NCI-H82 treated with DMSO at 0.1 percent for 48 hours (cell line): ENCODE results near the gene ITGA2B.
"Not testable (repeated sequence)": the region's sequence is repeated elsewhere in the genome, so short reads cannot be mapped to it uniquely, and the experiment has no call there.

ENCODE experiments used
- DNase-seq: peaks from one replicate; lab custom pipeline; 2025; ENCODE audit not compliant: unreplicated experiment; lab: John Stamatoyannopoulos, UW

Gene ITGA2B

DNA sequence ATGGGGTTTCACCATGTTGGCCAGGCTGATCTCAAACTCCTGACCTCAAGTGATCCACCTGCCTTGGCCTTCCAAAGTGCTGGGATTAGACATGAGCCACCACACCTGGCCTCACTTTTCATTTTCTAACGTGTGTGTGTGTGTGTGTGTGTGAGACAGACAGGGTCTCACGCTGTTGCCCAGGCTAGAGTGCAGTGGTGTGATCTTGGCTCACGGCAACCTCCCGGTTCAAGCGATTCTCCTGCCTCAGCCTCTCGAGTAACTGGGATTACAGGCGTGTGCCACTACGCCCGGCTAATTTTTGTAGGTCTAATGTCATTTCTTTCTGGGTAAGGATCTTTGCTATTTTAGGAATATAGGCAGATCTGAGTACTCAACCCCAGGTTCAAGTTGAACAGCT lies 4.7 kb upstream of the ITGA2B start:
- DNase-seq, result not testable (repeated sequence)

DNA sequence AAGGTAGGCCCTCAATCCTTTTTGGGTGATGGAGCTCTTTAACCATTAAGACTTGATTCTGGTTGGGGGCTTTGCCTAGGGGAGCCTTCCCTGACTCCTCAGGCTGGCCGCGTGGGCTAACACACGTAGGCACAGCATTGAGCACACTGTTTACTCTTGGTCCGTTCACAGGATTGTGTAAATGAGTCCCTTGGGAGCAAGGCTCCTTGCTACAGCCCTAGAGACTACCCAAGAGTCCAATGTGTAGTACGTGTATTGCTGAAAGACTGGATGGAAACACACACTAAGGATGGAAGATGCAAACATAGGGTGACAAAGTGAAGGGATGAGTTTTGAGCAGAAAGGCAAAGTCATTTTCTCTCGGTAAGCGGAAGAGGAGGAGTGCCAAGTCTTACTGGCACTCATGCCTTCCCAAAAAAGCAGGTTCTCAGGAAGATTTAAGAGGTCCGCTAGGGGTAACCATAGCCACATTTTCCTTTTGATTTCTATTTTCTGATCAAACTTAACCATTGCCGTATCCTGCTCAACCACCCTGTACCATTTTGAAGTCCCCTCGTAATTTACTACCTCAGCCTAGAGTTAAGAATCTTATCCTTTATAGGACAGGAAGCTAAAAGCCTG lies 911 bp upstream of the ITGA2B start:
- DNase-seq, result no peak

DNA sequence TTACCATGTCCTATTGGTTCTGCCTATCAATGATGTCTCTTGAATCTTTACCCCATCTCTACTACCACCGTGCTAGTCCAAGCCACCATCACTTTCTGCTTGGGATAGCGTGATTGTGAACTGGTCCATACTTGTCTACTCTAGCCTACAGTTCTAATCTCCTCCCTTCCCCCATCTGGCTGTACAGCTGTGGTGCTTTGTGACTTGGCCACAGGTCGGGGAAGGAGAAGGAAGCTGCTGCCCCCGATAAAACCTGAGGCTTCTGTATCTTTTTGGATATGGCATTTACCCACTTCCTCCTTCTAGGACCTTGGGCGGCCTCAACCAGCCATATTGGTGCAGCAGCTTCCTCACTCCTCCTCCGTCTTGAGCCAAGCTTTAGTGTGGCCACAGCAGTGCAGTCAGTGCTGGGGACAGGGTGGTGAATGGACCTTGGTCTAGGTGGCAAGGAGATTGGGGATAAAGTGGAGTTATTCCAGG lies 314 bp upstream of the ITGA2B start:
- DNase-seq, result no peak

DNA sequence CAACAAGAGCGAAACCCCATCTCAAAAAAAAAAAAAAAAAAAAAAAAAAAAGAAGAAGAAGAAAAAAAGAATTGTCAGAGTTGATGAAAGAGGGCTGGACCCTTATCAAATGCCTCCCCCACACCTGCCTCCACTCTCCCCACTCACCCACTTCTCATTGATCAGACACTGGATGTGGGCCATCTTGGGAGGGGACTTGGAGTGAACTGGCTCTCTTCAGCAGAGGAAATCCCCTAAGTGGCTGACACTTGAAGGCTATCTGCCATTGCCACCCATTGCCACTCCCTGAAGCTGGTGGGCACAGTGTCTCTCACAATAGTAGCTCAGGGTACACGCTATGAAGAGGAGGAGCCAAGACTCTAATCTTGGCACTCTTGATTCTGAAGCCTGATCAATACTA lies 1.6 kb downstream of the ITGA2B start:
- no peak for DNase-seq

DNA sequence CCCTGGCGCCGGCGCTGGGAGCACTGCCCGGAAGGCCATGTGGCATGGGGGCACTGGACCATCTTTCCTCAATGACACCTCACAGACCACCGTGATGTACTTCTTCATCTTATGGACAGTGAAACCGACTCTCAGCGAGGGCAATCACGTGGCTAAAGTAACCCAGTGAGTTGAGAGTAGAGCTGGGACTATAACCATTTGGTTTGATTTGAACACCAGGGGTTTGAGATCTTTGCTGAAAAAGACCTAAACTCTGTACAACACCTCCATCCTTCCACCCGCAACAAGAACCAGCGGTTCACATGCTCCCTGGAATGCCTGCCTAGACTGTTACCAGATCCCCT lies 3.3 kb downstream of the ITGA2B start:
- no peak for DNase-seq

DNA sequence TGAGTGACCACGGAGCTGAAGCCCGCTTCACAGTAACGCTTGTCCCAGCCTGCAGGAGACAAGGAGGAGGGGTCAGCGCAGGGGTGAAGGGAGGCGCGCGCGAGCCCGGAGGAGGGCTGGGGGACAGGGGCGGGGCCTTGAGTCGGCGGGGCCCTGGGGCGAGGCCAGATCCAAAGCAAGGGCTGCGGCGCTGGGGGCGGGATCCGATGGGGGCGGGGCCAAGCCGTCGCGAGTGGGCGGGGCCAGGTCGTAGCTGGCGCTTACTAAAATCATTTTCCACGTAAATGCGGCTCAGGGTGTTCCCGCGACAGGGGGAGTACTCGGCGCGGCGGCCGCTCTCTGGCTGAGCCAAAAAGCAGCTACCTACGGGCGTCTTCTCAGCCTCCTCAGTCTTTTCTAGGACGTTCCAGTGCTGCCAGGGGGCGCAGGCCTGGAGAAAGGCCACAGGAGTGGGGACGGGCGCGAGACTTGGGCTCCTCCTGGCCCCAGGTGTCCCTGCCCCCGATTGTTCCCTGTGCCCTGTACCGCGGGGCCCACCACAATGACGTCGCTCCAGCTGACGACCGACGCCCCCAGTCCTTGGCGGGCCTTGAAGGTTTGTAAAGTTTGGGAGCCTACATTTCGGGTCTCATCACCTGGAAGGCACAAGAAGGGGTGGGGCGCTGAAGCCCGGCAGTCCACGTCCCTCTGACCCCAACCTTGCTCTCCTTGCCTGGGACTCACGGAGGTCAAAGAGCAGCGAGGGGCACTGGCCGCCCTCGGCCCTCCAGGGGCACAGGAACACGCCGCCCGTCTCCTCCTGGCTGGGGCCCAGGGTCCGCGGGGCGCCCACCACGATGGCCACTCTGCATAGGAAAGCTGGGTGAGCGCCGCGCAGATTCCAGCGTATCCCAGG lies 3.9 kb downstream of the ITGA2B start:
- peak; percentile 89 for DNase-seq

DNA sequence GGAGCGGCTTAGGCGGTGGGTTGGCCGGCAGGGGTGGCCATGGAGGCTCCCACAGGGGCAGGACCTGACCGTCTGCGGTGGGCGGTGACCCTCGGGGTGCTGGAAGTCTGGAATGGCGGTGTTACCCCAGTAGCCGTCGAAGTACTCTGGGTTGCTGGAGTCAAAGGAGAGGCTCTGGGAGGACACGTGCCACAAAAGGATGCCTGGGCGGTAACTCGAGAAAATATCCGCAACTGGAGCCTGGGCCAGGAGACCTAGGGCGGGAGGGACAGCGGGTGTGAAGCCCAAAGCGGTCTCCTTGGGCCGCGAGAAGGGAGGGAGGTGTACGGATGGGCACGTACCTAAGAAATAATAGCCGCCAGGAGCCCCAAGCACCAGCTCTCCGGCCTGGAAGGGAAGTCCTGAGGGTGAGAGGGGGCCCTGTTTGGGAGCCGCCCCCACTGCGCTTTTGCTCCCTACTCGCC lies 4.6 kb downstream of the ITGA2B start:
- DNase-seq, result no peak

DNA sequence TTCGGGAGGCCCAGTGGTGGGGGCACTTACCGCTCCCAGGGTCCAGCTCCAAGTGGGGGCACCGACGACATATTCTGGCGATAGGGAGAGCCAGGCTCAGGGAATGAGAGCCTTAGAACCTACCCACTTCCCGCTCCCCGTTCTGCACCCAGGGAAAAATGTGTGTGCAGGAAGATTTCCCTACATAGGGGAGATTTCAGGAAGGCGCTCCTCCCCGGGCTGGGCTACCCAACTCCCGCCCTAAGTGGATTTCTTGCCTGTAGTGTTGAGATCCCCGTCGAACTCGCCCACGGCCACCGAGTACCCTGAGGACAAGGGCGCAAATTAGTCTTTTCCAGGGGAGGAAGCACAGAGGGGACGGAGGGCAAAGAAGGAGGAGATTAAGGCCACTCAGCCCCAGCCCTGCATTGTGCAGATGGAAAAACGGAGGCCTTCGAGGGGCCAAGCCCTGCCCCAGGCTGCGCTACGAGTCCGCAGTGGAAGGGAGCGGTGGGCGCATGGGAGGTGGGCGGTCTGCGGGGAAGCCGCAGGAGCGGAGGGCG lies 5.1 kb downstream of the ITGA2B start:
- DNase-seq, result no peak

DNA sequence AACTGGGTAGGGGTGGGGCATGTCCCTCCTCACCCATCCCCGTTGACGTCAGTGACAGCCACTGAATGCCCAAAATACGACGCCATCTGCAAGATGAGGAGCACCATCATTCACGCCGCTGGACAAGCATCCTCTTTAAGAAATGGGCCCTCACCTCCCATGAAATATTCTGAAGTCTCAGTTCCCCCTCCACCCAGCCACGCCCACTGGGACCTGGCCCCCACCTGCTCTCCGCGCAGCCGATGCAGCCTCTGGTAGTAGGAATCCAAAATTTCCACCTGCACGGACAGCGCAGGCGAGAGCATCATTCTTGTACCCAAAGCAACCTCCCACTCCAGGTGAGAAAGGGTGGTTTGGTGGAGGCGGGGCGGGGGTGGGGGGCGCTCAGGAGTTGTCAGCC lies 5.6 kb downstream of the ITGA2B start:
- no peak for DNase-seq

DNA sequence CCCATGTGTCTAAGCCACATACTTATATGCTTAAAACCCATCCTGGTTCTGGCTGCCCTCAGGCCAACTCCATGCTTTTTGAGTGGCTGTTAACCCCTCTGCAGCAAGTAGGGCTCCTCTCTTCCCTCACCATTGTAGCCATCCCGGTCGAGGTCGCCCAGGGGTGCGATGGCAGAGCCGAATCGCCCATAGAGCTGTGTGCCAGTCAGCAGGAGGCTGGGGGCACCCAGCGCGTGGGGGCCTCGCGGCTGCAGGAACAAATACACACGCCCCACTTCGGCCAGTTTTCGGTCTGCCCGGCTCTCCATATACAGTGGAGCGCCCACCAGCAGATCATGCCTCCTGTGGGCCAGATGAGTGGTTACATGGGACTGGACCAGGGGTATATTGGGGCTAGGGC lies 6.1 kb downstream of the ITGA2B start:
- DNase-seq, result no peak

DNA sequence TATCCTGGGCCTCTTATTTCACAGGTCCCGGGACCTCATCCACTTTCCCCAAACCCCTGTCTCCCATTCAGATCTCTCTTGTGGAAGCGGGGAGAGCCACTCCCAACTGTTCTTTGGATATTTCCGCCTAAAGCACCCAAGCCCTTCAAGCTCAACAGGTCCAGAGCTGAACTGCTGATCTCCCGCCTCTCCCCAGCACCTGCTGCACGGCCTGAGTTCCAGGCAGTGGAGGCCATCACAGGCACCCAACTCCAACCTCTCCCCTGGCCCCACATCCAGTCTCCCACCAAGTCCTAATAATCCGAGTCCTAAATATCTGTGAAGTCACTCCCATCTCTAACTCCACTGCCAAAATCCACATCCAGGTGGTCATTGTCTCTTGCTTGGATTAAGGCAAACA lies 6.5 kb downstream of the ITGA2B start:
- no peak for DNase-seq

DNA sequence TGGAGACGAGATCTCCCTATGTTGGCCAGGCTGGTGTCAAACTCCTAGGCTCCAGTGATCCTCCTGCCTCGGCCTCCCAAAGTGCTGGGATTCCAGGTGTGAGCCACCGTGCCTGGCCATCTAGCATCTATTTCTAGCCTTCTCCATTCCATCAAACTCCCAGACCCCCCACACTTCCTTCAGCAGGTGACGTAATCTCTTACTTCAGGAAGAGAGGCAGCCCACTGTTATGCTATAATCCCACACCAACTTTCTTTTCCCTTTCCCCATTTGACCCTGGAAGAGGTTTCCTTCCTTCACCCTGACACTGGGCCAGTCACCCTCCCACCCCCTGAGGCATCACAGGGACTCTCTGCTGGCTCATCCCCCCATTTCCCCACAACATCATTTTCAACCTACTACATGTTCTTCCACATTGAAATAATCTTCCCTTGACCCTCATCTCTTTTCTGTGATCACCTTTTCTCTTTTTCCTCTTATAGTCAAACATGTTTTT lies 7.6 kb downstream of the ITGA2B start:
- DNase-seq, result no peak

DNA sequence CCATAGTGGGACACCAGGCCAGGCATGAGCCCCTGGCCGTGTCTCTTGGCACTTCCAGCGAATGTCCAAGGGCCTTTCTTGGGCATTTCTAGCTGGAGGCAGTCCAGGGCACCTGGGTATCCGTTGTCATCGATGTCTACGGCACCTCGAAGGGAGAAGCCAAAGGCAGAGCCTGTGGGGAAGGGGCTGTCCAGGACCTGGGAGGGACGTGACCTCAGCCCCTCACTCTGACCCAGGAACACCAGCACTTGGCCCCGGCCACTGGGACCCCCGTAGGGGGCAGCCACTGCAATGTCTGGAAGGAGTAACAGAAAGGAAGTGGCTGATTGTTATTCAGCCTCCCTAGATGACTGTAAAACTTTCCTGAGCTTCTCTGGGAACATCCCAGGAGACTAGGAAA lies 8.7 kb downstream of the ITGA2B start:
- DNase-seq, result no peak

DNA sequence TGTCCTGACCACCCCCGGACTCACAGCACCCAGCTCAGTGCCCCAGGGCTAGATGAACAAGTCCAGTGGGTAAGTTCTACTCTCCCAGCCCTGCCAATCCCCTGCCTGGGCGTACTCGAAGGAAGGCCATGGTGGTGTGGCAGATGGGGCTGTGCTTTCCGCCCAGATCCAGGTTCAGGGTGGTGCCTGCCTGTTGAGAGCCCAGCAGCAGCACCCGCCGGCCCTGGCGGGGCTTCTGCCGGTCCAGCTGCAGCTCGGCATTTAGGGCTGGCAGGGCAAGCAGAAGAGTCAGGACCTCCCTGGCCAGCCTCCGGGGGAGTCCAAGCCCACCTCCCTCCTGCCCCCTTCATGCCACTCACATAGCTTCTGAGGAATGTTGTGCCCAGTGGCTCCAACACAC lies 9.6 kb downstream of the ITGA2B start:
- DNase-seq, result no peak

DNA sequence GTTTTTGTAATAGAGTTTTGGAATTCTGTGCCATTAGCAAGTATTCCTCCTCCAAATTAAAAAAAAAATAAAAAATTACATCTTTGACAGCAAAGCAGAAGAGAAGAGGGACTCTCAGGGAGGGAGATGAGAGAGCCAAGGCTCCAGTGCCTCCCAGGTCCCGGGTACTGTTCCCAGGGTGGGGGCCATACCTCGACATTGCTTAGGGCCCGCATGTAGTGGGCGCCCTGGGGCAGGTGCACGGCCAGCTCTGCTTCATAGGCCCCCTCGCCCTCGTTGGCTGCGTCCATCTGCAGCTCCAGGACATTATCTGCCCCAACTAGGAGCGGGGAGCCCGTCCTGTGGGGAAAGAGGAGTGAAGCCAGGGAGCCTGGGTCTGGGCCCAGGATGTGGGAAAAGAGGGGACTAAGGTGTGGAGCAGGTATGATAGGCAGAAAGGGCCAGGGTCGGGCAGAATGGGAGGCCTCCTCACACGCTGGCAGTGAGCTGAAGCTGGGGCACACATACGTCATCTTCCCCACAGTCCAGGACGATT lies 11.2 kb downstream of the ITGA2B start:
- DNase-seq, result no peak

DNA sequence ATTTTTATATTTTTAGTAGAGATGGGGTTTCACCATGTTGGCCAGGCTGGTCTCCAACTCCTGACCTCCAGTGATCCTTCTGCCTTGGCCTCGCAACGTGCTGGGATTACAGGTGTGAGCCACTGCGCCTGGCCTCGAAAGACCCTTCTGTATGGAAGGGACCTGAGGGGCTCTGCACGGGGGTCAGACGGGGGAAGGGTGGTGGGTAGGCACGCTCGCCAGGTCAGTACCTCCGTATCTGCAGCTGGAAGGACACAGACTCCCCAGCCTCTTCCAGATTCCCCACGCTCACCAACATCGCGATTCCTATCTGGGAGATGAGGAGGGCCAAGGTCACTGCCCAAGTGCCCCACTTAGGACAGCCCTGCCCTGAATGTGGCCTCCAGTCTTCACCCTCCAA lies 12.7 kb downstream of the ITGA2B start:
- DNase-seq, result no peak

DNA sequence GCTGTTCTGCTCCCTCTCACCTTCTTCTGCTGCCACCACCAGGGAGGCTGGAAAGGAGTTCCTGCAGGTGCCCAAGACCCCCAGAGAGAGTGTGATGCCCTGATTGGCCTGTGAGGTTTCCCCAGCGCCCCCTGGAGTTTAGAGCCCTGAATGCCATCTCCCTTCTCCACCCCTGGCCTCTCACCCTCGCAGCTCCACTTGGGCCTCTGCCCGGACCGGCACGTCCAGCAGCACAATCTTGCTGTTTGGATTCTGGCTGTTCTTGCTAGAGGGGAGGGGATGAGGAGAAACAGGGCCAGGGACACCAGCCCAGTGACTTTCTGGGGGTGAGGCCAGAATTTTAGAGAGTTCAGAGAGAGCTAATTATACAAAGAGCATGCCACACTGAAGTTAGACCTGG lies 13.3 kb downstream of the ITGA2B start:
- peak; percentile 18 for DNase-seq

DNA sequence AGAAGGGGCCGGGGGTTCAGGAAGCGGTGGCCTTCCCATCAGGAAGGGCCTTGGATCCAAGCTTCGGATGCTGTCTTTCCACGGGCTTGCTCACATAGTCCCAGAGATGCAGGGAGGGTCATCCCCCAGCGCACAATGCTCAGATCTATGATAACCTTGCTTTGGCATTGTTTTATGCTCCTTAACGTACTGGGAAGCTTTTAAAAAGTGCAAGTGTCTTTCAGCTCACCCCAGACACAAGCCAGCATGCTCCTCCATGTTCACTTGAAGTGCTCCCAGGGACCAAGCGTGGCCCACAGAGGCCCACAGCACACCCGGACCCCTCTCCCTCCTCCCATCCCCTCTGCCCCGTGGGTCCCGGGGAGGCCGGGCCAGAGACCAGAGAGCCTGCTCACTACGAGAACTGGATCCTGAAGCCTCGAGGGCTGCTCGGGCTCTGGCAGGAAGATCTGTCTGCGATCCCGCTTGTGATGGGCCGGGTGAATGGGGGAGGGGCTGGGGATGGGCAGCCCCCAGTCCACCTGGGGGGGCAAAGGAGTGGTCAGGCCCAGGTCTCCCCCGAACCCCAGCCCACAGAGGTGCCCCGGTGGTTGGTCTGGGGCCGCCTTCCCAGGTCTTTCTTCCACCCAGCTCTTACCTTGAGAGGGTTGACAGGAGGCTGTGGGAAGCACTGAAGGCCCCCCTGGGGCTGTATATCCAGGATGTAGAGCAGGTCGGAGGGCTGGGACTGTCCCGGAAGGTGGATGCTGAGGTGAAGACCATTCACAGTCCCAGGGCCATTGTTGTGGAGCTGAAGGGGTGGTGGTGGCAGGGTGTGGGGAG lies 14.0 kb downstream of the ITGA2B start:
- no peak for DNase-seq

DNA sequence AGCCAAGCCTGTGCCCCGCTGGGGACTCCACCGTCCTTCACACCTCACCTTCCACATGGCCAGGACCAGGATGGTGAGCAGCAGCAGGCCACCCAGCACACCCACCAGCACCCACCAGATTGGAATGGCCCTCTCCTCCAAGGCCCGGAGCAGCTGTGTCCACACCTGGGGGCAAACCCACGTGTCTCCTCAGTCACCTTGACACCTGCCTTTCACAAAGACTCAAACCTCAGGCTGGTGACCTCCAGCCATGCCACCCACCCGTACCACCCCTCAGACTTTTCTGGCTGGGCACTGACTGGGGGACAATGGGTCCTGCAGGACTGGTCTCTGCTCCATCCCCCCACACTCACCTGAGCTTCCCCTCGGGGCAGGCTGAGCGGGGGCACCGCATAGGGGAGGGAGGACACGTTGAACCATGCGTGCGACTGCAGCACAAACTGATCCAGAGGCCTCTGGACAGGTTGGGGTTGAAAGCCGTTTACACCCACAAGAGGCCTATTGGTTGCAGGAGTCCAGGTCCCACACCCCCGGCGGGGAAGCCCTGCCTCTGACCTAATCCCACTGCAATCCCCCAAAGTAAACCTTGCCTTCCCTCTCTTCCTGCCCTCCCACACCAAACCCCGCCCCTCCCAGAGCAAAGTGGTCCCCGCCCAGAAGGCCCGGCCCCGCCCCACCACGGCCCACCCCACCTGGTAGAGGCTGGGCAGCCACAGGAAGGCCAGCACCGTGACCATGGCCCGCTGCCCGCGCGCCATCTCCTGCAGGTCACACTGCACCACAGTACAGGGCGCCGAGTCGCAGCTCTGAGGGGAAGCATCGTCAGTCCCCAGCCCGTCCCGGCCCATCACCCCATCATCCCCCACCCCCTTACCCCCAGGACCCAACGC lies 14.9 kb downstream of the ITGA2B start:
- peak; percentile 71 for DNase-seq

DNA sequence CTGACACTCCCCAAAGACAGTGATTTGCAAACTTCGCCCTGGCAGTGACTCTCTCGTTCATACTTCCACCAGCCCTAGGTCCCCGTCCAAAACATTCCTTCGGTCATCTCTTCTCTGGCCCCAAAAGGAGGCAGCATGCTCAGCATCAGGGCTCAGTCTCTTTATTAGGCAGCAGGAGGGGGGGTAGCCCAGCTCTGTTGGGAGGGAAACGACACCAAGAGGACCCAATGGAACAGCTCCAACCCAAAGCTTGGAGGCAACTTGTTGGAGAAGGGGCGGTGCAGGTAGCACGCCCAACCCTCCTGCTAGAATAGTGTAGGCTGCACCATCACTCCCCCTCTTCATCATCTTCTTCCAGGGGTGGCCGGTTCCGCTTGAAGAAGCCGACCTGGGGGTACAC lies 17.4 kb downstream of the ITGA2B start:
- no peak for DNase-seq
